Activated naive CD8-positive, alpha-beta T cell treated with anti-CD3 and anti-CD28 coated beads, Interleukin-2, amount 10 ng/mL, durations not matched to agents 7 days and 5 days (primary cell): ENCODE results near the gene CHN1. TPM values are rescaled to one million over a fixed set of nuclear protein-coding genes. Genes with fewer than 3 reads are reported as not detected.

ENCODE experiments used
- ATAC-seq: fragments of 150-1000 bp; cut with Tn5 transposase; one replicate; pipeline ENCODE4 v1.10.0; 2021; ENCODE audit warnings: low read depth, moderate library complexity
- POLR2A ChIA-PET: fragments of 350-600 bp; sonication (Branson Sonifier 250); formaldehyde crosslinking; loops from one replicate; lab custom pipeline; 2021; ENCODE audit warnings: antibody characterized with exemption; lab: Charles Lee
- DNase-seq: peaks from one replicate; pipeline ENCODE4 v3.0.0; 2021
- H3K27ac Mint-ChIP-seq: one replicate; pipeline ENCODE4 v1.8.0; 2022; ENCODE audit warnings: mild to moderate bottlenecking, mixed read lengths
- H3K27me3 Mint-ChIP-seq: one replicate; pipeline ENCODE4 v1.8.0; 2022; ENCODE audit warnings: mild to moderate bottlenecking, moderate library complexity, mixed read lengths
- H3K36me3 Mint-ChIP-seq: one replicate; pipeline ENCODE4 v1.8.0; 2021; ENCODE audit warnings: mild to moderate bottlenecking, mixed read lengths
- H3K4me1 Mint-ChIP-seq: one replicate; pipeline ENCODE4 v1.8.0; 2021; ENCODE audit warnings: mixed read lengths
- H3K4me3 Mint-ChIP-seq: one replicate; pipeline ENCODE4 v1.8.0; 2022; ENCODE audit warnings: mild to moderate bottlenecking, moderate library complexity, mixed read lengths
- H3K9me3 Mint-ChIP-seq: one replicate; pipeline ENCODE4 v1.8.0; 2021; ENCODE audit warnings: mixed read lengths
- total RNA-seq, 2 experiments: library from RNA; stranded (reverse); gene quantifications; one replicate each; pipeline ENCODE4 v1.2.3, GENCODE V29; 2021

The CHN1 gene
- total RNA-seq, 2 experiments from 2014 or later, result 3.5 to 3.7 TPM

DNA sequence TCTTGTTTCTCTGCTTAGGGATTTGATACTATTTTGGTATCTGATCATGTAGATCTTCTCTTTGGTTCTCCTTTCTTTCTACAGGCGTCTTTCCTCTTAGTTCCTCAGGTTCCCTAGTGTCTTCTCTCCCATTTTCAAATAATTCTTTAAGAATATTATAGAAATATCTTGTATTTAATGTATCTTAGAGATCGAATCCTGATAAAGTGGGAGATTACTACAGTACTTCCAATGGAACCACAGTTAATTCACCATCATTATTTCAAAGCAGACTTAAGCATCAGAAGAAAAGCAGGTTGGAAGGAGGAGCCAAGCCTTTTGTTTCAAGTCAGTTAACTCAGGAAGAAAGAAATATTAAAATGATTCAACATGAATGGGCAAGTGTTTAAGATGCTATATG is 1.1 kb upstream of the CHN1 start:
- Mint-ChIP-seq H3K9me3 (no peaks in the 10 kb centered on the region), H3K4me1 (peaks cover 5% of the 10 kb centered on the region), H3K27ac (no peak overlapping the region), H3K27me3 (peaks cover 74% of the 10 kb centered on the region), H3K4me3 (peak overlapping the region; percentile 33), H3K36me3 (no peaks in the 10 kb centered on the region)
- DNase-seq, result no peak
- no peak for ATAC-seq
- POLR2A ChIA-PET, result no interaction called here

DNA sequence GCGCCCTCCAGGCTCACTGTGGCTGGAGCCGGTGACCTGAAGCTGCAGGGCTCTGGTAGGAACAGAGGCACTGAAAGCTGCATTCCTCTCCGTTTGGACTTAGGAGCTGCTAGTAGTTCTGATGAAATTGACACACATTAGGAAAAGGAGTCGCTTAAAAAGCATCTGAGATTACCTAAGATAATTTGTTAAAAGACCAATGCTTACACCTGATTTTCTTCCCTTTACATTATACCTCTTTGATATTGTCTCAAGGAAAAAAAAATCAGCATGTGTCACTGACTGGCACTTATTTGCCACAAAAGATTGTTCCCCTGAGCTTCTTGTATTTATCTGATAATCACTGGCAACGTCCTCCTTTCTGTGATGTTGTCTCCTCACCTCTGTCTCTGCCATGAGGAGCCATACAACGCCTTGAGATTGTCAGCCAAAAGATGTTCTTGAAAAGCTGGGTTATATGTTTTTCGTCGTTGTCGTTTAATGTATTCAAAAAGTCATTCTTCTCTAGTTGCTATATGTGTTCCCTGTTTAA is 618 bp upstream of the CHN1 start:
- Mint-ChIP-seq H3K27me3 (peaks cover 74% of the 10 kb centered on the region), H3K9me3 (no peaks in the 10 kb centered on the region), H3K4me3 (peak overlapping the region; percentile 65), H3K4me1 (peaks cover 5% of the 10 kb centered on the region), H3K36me3 (no peaks in the 10 kb centered on the region), H3K27ac (no peak overlapping the region)
- POLR2A ChIA-PET, result interaction anchor here (1.4 kb wide), 1 partner anchor 235 kb away, joined by 3 read pairs; no protein-coding TSS in a partner anchor
- ATAC-seq, result no peak
- no peak for DNase-seq

DNA sequence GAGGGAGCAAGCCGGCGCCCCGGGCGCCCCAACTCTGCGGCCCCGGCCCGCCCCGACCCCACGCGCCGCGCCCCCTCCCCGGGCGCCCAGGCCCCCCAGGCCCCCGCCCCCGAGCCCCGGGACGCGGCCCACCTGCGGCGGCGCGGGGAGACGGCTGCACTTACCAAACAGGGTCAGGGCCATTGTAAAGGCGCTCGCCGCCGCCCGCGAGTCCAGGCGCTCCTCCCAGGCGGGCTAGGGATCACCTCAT is 526 bp downstream of the CHN1 start:
- H3K9me3 Mint-ChIP-seq, result no peaks in the 10 kb centered on the region
- DNase-seq, result no peak
- ATAC-seq, result peak; percentile 44
- H3K4me3 Mint-ChIP-seq, result peak overlapping the region; percentile 84
- peaks cover 65% of the 10 kb centered on the region for H3K27me3 Mint-ChIP-seq
- H3K4me1 Mint-ChIP-seq, result peaks cover 5% of the 10 kb centered on the region
- no peaks in the 10 kb centered on the region for H3K36me3 Mint-ChIP-seq
- no peak overlapping the region for H3K27ac Mint-ChIP-seq
- POLR2A ChIA-PET, result interaction anchor here (1.4 kb wide), 1 partner anchor 233 kb away, joined by 3 read pairs; no protein-coding TSS in a partner anchor

DNA sequence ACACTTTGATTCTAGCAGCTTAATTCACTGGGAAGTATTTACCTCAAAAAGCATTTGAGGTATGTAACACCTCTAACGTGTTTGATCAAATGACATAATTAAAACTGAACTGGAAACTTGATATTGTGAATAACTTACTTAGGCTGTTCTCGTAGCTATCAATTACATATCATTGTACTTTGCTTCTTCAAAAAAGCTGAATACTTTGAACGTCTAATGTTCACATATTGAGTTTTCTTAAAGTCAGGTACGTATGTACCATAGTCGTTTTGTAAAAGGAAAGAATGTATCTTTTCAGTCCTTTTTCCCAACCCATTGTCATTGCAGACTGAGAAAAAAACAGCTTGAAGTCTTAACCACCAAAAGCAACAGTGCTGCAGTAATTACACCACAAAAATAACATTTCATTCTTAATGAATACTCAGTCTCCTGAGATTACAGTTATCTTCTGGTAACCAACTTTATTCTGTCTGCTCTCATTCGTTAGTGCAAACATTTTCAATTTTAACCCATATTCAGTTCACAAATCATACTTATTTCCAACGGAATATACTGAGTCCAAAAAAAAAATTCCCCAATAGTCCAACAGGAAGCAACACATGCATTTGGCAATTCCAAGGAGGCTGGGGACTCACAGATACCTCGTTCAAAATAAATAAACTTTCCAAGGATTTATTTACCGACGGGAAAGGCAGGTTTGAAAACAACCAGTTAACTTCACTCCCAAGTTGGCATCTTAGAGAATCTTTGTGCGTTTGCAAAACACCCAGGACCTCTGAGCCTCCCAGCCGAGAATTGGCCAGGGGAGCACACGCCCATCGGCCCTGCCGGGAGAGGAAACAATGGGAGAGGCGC is 1.1 kb downstream of the CHN1 start:
- Mint-ChIP-seq H3K4me3 (peak overlapping the region; percentile 84), H3K9me3 (no peaks in the 10 kb centered on the region), H3K27ac (no peak overlapping the region), H3K27me3 (peaks cover 63% of the 10 kb centered on the region), H3K4me1 (peaks cover 5% of the 10 kb centered on the region), H3K36me3 (no peaks in the 10 kb centered on the region)
- POLR2A ChIA-PET, result interaction anchor here (1.4 kb wide), 1 partner anchor 233 kb away, joined by 3 read pairs; no protein-coding TSS in a partner anchor
- DNase-seq (no peak), ATAC-seq (no peak)

DNA sequence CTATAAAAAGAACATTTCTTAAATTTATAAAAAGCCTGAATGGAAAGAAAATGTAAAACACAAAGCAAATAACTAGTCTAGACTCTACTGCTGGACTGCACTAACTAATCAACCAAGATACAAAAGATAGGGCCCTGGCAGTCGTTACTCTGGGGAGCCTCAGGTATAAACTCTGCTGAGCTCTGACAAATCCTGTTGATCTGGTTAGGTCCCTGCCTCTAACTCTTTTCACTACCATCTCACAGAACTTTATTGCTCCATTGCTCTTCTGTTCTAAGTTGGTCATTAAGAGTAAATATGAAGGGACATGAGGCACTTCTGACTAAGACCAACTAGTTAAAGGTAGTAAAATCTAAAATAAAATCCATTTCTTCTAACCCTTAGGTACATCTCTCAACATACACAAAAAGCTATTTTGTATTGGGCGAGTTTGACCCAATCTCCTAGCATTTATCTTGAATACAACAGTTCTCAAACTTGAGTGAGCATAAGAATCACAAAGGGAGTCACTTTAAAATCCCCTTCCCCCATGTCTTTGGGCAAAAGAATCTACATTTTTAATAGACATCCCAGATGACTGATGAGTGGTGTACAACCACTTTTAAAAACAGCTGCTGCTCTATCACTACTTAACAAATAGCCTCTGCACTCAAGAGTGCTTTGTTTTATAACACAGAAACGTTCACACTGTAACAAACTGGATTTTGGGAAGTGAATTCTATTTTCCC is 2.5 kb downstream of the CHN1 start:
- no peak for ATAC-seq
- Mint-ChIP-seq H3K36me3 (no peaks in the 10 kb centered on the region), H3K4me3 (no peak overlapping the region), H3K27ac (no peak overlapping the region), H3K9me3 (no peaks in the 10 kb centered on the region), H3K4me1 (peaks cover 7% of the 10 kb centered on the region), H3K27me3 (peaks cover 55% of the 10 kb centered on the region)
- POLR2A ChIA-PET, result no interaction called here
- DNase-seq, result no peak

DNA sequence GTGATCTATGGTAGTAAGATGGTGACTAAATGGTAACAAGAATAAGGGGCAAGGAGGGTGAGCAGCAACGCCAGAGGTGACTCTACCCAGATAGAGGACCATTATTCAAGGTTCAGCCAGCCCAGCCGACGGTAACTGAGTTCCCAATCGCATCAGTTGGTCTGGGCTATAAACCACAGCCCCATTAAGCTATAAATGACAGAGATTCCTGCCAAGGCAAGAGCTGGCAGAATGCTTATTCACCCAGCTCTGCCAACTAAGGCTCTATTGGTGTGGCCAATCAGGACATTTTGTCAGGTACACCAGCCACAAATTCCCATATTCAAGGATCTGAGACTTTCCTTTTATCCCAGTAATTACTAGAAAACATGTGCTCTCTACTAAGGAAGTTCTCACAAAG is 3.6 kb downstream of the CHN1 start:
- ATAC-seq (no peak), DNase-seq (no peak)
- no peak overlapping the region for H3K4me3 Mint-ChIP-seq
- POLR2A ChIA-PET, result no interaction called here
- no peak overlapping the region for H3K27ac Mint-ChIP-seq
- H3K4me1 Mint-ChIP-seq, result peaks cover 9% of the 10 kb centered on the region
- H3K36me3 Mint-ChIP-seq, result no peaks in the 10 kb centered on the region
- peaks cover 45% of the 10 kb centered on the region for H3K27me3 Mint-ChIP-seq
- H3K9me3 Mint-ChIP-seq, result no peaks in the 10 kb centered on the region

DNA sequence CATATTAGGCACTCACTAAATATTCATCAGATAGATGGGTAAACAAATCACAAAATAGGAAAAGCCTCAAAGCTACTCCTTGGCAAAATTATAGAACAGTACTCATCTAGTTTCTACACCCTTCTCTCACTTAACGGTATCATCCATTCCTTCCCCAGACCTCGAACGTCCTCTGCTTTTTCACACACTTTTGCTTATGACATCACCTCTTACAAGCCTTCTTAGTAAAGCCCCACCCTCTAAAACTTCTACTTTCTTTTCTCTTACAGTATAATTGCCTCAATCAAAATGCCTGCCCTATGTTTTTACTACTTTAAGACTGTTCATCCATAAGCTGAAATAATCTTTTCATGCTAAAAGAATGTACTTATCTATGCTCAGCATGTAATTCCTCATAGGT is 8.1 kb downstream of the CHN1 start:
- POLR2A ChIA-PET, result no interaction called here
- no peak for DNase-seq
- Mint-ChIP-seq H3K27me3 (peaks cover 14% of the 10 kb centered on the region), H3K9me3 (no peaks in the 10 kb centered on the region), H3K4me3 (no peak overlapping the region), H3K36me3 (no peaks in the 10 kb centered on the region), H3K27ac (no peak overlapping the region), H3K4me1 (peaks cover 3% of the 10 kb centered on the region)
- no peak for ATAC-seq

DNA sequence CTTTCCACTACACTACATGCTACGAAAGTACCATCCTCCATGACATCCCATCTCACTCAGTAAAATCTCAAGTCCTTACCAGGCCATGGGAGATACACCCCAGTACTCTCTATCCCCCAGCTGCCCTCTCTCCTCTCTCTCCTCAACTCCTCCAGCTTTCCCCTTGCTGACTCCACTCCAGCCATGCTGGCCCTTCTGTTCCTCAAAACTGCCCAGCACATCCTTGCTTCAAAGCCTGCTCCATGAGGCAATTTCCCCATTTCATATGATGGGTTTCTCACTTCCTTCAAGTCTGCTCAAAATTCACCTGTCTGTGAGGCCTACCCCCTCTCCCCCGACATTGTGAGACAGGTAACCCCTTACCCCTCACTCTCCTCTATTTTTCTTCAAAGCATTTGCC is 8.6 kb downstream of the CHN1 start:
- Mint-ChIP-seq H3K9me3 (no peaks in the 10 kb centered on the region), H3K27me3 (peaks cover 14% of the 10 kb centered on the region), H3K4me3 (no peak overlapping the region), H3K4me1 (peaks cover 3% of the 10 kb centered on the region), H3K27ac (no peak overlapping the region), H3K36me3 (no peaks in the 10 kb centered on the region)
- POLR2A ChIA-PET, result no interaction called here
- DNase-seq (no peak), ATAC-seq (no peak)

DNA sequence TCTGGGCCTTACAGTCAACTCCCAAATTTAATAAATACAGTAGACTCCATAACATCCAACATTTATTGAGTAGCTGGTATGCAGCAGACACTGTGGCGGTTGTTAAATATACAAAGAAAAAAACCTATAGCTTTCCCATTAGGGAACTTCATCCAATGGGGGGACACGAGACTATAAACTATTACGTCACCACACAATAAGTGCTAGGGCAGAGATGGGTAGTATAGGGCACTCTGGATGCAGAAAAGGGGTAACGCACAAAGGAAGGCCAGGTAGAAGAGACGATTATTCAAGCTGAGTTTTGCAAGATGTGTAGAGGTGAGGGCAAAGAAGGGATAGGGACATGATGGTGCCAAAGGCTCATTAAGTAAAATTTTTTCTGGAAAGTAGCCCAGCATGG is 10.8 kb downstream of the CHN1 start:
- POLR2A ChIA-PET, result no interaction called here
- no peak overlapping the region for H3K4me3 Mint-ChIP-seq
- H3K36me3 Mint-ChIP-seq, result no peaks in the 10 kb centered on the region
- H3K27ac Mint-ChIP-seq, result no peak overlapping the region
- DNase-seq (no peak), ATAC-seq (no peak)
- H3K9me3 Mint-ChIP-seq, result no peaks in the 10 kb centered on the region
- H3K27me3 Mint-ChIP-seq, result peaks cover 11% of the 10 kb centered on the region
- peaks cover 5% of the 10 kb centered on the region for H3K4me1 Mint-ChIP-seq

DNA sequence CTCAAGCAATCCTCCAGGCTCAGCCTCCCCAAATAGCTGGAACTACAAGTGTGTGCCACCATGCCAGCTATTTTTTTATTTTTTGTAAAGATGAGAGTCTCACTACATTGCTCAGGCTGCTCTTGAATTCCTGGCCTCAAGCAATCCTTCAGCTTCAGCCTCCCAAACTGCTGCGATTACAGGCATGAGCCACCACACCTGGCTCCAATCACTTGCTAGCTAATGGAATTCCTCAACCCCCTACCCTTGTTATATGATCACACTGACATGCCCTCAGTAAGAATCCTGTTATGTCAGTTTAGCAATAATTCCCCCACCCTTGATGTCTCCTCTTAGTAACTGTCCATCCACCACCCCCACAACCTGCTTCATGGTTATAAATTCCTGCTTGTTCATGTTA is 12.3 kb downstream of the CHN1 start:
- ATAC-seq, result no peak
- Mint-ChIP-seq H3K9me3 (no peaks in the 10 kb centered on the region), H3K4me3 (no peak overlapping the region)

DNA sequence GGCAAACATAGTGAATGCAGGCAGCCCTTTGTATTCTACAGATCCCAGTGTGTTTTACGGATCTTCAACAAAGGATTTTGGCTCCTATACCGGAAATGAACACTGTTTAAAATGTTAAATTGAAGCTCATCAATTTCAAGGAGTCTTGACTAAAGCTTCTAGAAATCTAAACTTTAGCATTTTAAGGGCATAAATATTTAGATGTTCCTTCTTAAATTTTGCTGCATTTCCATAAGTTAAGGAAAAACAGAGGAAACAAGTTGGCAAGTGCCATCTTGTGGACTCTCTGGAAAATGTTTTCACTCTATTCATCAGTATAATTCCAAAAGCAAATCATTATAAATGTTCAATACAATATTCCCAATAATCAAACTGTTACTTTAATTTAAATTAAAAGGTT is 19.6 kb downstream of the CHN1 start:
- Mint-ChIP-seq H3K36me3 (no peaks in the 10 kb centered on the region), H3K9me3 (no peaks in the 10 kb centered on the region), H3K4me1 (peaks cover 2% of the 10 kb centered on the region), H3K4me3 (no peak overlapping the region), H3K27ac (no peak overlapping the region), H3K27me3 (peaks cover 3% of the 10 kb centered on the region)
- ATAC-seq, result no peak
- DNase-seq, result no peak
- POLR2A ChIA-PET, result no interaction called here

More for the DNA sequence above, 12.3 kb downstream of the CHN1 start:
- no peak for DNase-seq
- peaks cover 11% of the 10 kb centered on the region for H3K27me3 Mint-ChIP-seq
- H3K27ac Mint-ChIP-seq, result no peak overlapping the region
- POLR2A ChIA-PET, result no interaction called here
- no peaks in the 10 kb centered on the region for H3K36me3 Mint-ChIP-seq
- peaks cover 4% of the 10 kb centered on the region for H3K4me1 Mint-ChIP-seq

DNA sequence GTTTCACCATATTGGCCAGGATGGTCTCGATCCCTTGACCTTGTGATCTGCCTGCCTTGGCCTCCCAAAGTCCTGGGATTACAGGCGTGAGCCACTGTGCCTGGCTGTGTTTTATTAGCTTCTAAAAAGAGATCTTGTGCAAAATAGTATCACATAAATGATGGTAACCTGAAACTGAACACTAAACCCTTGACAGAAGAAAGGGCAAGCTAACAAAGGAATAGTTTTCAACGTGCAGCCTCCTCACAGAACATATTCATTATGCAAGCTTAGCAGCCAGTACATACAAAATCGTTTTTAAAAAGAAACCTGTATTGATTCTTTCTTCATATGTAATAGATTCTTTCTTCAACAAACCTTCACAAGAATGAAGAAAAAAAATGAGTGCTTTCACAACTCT is 20.6 kb downstream of the CHN1 start:
- DNase-seq, result no peak
- Mint-ChIP-seq H3K27me3 (no peaks in the 10 kb centered on the region), H3K27ac (no peak overlapping the region), H3K9me3 (no peaks in the 10 kb centered on the region), H3K4me3 (no peak overlapping the region), H3K36me3 (no peaks in the 10 kb centered on the region), H3K4me1 (no peaks in the 10 kb centered on the region)
- POLR2A ChIA-PET, result no interaction called here
- ATAC-seq, result no peak

DNA sequence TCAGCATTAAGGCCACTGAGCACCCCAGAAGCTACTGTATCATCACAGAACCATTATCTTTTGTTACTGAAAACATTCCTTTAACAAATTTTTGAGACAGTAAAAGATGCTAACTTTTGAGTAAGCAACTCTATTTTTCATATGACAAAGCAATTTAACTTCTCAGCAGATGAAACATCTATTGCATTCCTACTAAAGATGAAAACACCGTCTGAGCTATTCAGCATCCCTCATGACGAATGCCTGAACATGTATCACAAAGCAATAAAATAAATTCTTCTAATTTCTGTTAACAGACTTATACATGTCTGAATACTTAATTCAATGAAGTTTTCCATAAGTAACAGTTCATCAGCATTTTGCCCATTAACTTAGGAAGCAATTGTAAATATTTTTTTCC is 23.9 kb downstream of the CHN1 start:
- Mint-ChIP-seq H3K27me3 (no peaks in the 10 kb centered on the region), H3K27ac (no peak overlapping the region), H3K4me3 (no peak overlapping the region), H3K4me1 (no peaks in the 10 kb centered on the region), H3K36me3 (no peaks in the 10 kb centered on the region), H3K9me3 (no peaks in the 10 kb centered on the region)
- ATAC-seq, result no peak
- POLR2A ChIA-PET, result no interaction called here
- no peak for DNase-seq

DNA sequence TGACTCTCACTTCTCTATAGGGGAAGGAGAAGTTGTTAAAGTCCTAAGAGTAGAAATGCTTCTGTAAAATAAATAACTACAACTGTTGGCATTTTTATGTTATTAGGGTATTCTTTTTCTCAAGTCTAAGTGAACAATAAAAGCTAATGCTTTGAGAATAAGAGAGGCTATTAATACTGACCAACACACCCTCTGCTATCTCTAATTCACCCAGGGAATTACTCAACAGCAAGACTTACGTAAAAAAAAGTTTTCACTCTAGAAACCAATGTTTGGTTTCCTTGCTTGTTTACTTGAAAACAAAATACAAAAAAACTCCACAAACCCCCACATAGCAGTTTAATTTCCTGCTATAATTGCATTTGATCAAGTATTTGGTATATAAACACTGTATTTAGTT is 25.2 kb downstream of the CHN1 start:
- Mint-ChIP-seq H3K4me1 (no peaks in the 10 kb centered on the region), H3K27me3 (no peaks in the 10 kb centered on the region), H3K36me3 (no peaks in the 10 kb centered on the region), H3K27ac (no peak overlapping the region), H3K9me3 (no peaks in the 10 kb centered on the region), H3K4me3 (no peak overlapping the region)
- ATAC-seq (no peak), DNase-seq (no peak)
- POLR2A ChIA-PET, result no interaction called here
